ENCODE measurements around the gene LIME1.

LIME1 gene

GRCh38 chr20:63737695-63737944, 1.2 kb downstream of the LIME1 start:
- TF ChIP-seq CTCF (IDR thresholded peaks at IDR 0.05): no peak

GRCh38 chr20:63737945-63738686, 1.7 kb downstream of the LIME1 start:
- TF ChIP-seq CTCF (IDR thresholded peaks at IDR 0.05): no peak

- TF ChIP-seq CTCF (IDR thresholded peaks at IDR 0.05): no peak
These were observed 2.2 kb downstream of the LIME1 start for GRCh38 chr20:63738687-63739129.

- no peak for TF ChIP-seq CTCF (IDR thresholded peaks at IDR 0.05)
These were observed 2.9 kb downstream of the LIME1 start, which contains the start of gene SLC2A4RG for GRCh38 chr20:63739130-63740069. SLC2A4RG (plus strand) TSS chr20:63739776; CDS start chr20:63739913, 137 bp downstream.

- TF ChIP-seq CTCF (IDR thresholded peaks at IDR 0.05): no peak
These were observed 3.7 kb downstream of the LIME1 start for GRCh38 chr20:63740070-63740626.

GRCh38 chr20:63740627-63741353, 4.3 kb downstream of the LIME1 start:
- no peak for TF ChIP-seq CTCF (IDR thresholded peaks at IDR 0.05)

GRCh38 chr20:63741354-63741675, 4.9 kb downstream of the LIME1 start:
- no peak for TF ChIP-seq CTCF (IDR thresholded peaks at IDR 0.05)

Measured in LNCAP (cell line).